K562 (cell line): ENCODE measurements around the gene SCAPER. TPM values are rescaled to one million over a fixed set of nuclear protein-coding genes. Genes with fewer than 3 reads are reported as not detected.

Source experiments
- ATAC-seq: fragments of 200-7000 bp; cut with Tn5 transposase; 3 replicates; pipeline ENCODE4 v1.9.1; 2020; ENCODE audit warnings: moderate library complexity
- BruUV-seq: library from RNA; stranded (reverse); fragments of 400-500 nt; replicated peaks from 2 replicates; lab custom pipeline; 2021; lab: Mats Ljungman, UMichigan
- CTCF ChIA-PET: fragments of 300-600 bp; formaldehyde crosslinking; extraction: SDS; loops from one replicate; lab custom pipeline; 2021; ENCODE audit warnings: low intra/inter-chr PET ratio; lab: Yijun Ruan, JAX
- POLR2A ChIA-PET: fragments of 300-600, 350-650 bp; sonication (Branson Sonifier 250); formaldehyde crosslinking; extraction: SDS; loops from one replicate; lab custom pipeline; 2021; ENCODE audit warnings: antibody characterized with exemption, inconsistent platforms; lab: Yijun Ruan, JAX
- DNase-seq, 4 experiments: peaks; one replicate each; pipeline versions ENCODE4 v3.0.0 to v3.0.0-alpha.2; 2011 to 2018; ENCODE audit warnings: low spot score in 3 of 4, mixed read lengths in 3 of 4; ENCODE audit errors: extremely low read depth in 1 of 4
- FAIRE-seq: peaks from 2 replicates; lab custom pipeline; 2011; peaks lifted over from hg19 to GRCh38; lab: Jason Lieb, UNC
- H2AFZ ChIP-seq: 2 replicates; pipeline ENCODE4 v1.6.0; 2011; ENCODE audit warnings: low read depth, low read length, control low read depth, inconsistent platforms
- H3K27ac ChIP-seq: fragments of 200-600 bp; 3 replicates; pipeline ENCODE4 v1.8.0; 2011; ENCODE audit warnings: low read depth, mild to moderate bottlenecking, control low read depth, inconsistent platforms, low read length, moderate library complexity, mixed read lengths; ENCODE audit errors: extremely low read depth
- H3K27me3 ChIP-seq, 2 experiments: fragments of 300-600 bp in 1 of 2; 2 replicates in 1 of 2; 3 replicates in 1 of 2; pipeline versions ENCODE4 v1.6.0 to v1.8.0; 2011; ENCODE audit warnings: inconsistent platforms in 2 of 2, low read length in 2 of 2, mild to moderate bottlenecking in 1 of 2, mixed read lengths in 1 of 2, moderate library complexity in 1 of 2; ENCODE audit not compliant: control insufficient read depth in 2 of 2, insufficient read depth in 2 of 2
- H3K36me3 ChIP-seq: fragments of 300-600 bp; 3 replicates; pipeline ENCODE4 v1.8.0; 2011; ENCODE audit warnings: mild to moderate bottlenecking, low read length, inconsistent platforms; ENCODE audit not compliant: control insufficient read depth, insufficient read depth
- H3K4me1 ChIP-seq, 2 experiments: fragments of 200-600 bp in 1 of 2; replicated peaks in 1 of 2; 2 replicates in 1 of 2; 3 replicates in 1 of 2; pipeline versions ENCODE4 v1.5.1 to v1.8.0; 2011; ENCODE audit warnings: inconsistent platforms in 2 of 2, low read length in 2 of 2, mild to moderate bottlenecking in 1 of 2, mixed read lengths in 1 of 2, moderate library complexity in 1 of 2; ENCODE audit not compliant: control insufficient read depth in 2 of 2, insufficient read depth in 2 of 2
- H3K4me2 ChIP-seq: 2 replicates; pipeline ENCODE4 v1.6.1; 2011; ENCODE audit warnings: low read length, control low read depth, inconsistent platforms, mixed read lengths; ENCODE audit not compliant: insufficient read depth
- H3K4me3 ChIP-seq: fragments of 200-600 bp; sonication (generic), shearing (Covaris generic); 2 replicates; pipeline ENCODE4 v1.5.1; 2016; ENCODE audit warnings: control low read depth, inconsistent platforms
- H3K79me2 ChIP-seq: fragments of 200-600 bp; 3 replicates; pipeline ENCODE4 v1.8.0; 2011; ENCODE audit warnings: low read length, inconsistent platforms; ENCODE audit not compliant: control insufficient read depth, insufficient read depth
- H3K9ac ChIP-seq, 2 experiments: 2 replicates each; pipeline versions ENCODE4 v1.6.0 to v1.6.1; 2011; ENCODE audit warnings: low read depth in 2 of 2, low read length in 2 of 2, control low read depth in 1 of 2, inconsistent platforms in 1 of 2, mild to moderate bottlenecking in 1 of 2, mixed read lengths in 1 of 2; ENCODE audit not compliant: insufficient read depth in 1 of 2
- H3K9me1 ChIP-seq: one replicate; pipeline ENCODE4 v1.6.0; 2011; ENCODE audit warnings: inconsistent platforms, mild to moderate bottlenecking, low read length, moderate library complexity; ENCODE audit not compliant: control insufficient read depth, insufficient read depth
- H3K9me3 ChIP-seq: replicated peaks from 2 replicates; pipeline ENCODE4 v1.5.1; 2011; ENCODE audit warnings: low read depth, low read length, inconsistent platforms; ENCODE audit not compliant: control insufficient read depth, insufficient read depth
- H4K20me1 ChIP-seq: replicated peaks from 2 replicates; pipeline ENCODE4 v1.6.1; 2011; ENCODE audit warnings: low read length, inconsistent platforms, mixed read lengths; ENCODE audit not compliant: control insufficient read depth, insufficient read depth
- CEBPG ChIP-seq, 3 experiments: fragments of 200-800 bp in 1 of 3; sonication (Bioruptor generic) in 1 of 3; sonication (generic) in 1 of 3; formaldehyde crosslinking in 1 of 3; IDR thresholded peaks in 2 of 3; conservative IDR thresholded peaks in 1 of 3; 2 replicates each; pipeline versions ENCODE4 v1.6.1 to v1.8.0; 2016 to 2022; ENCODE audit warnings: missing compliant biosample characterization in 2 of 3, missing genetic modification characterization in 2 of 3, mild to moderate bottlenecking in 1 of 3, missing genetic modification reagents in 1 of 3
- DMBX1 ChIP-seq: fragments of 250-450 bp; sonication (Bioruptor Pico); IDR thresholded peaks from 2 replicates; pipeline ENCODE4 v1.8.0; 2022; ENCODE audit warnings: inconsistent platforms, mild to moderate bottlenecking, moderate library complexity, borderline replicate concordance
- MTF1 ChIP-seq: fragments of 250-450 bp; sonication (Bioruptor Pico); IDR thresholded peaks from 2 replicates; pipeline ENCODE4 v1.9.0; 2021; ENCODE audit warnings: moderate library complexity, mild to moderate bottlenecking, inconsistent platforms, borderline replicate concordance
- PRMT5 ChIP-seq: sonication (generic); formaldehyde crosslinking; IDR thresholded peaks from 2 replicates; pipeline ENCODE4 v1.5.0; 2020; ENCODE audit warnings: missing genetic modification reagents
- RBM34 ChIP-seq: fragments of 200-400 bp; formaldehyde crosslinking; IDR thresholded peaks from 2 replicates; pipeline ENCODE4 v1.6.1; 2018; ENCODE audit warnings: low read length, borderline replicate concordance; ENCODE audit not compliant: insufficient read depth
- WGBS: fragments of 100-300 bp; shearing (Covaris generic); methylation state at CpG from one replicate; pipeline ENCODE4 v1.1.6; 2016; ENCODE audit warnings: low coverage, mixed read lengths; ENCODE audit not compliant: insufficient coverage; ENCODE audit errors: missing lambda C conversion rate; 5-methylcytosine and 5-hydroxymethylcytosine counted together
- in situ Hi-C: fragments of 300-500 bp; cut with MboI; formaldehyde crosslinking; loops from 4 replicates; pipeline ENCODE4 v1.15.0; 2018; ENCODE audit warnings: inconsistent platforms, mixed read lengths
- intact Hi-C: fragments of 100-400 bp; cut with micrococcal nuclease; formaldehyde crosslinking; loops from 2 replicates; pipeline ENCODE4 v1.14.2; 2022
- polyA plus RNA-seq, 8 experiments: library from polyadenylated mRNA; depleted of rRNA in 4 of 8; stranded (reverse) in 5 of 8; unstranded in 3 of 8; fragments of >200 nt; fragmentation: Nextera tagmentation in 2 of 8; fragmentation: Illumina TruSeq in 1 of 8; extraction: Ambion mirVana in 2 of 8; extraction: Trizol in 1 of 8; gene quantifications; 2 replicates each; pipeline versions ENCODE4 v1.2.1 to v1.2.3, GENCODE V29; 2011 to 2014; ENCODE audit warnings: inconsistent platforms in 1 of 8, missing spikeins in 1 of 8
- total RNA-seq, 7 experiments: library from RNA; depleted of rRNA in 6 of 7; stranded (reverse); fragments of >200 nt in 6 of 7; fragmentation: Illumina TruSeq in 2 of 7; extraction: Trizol in 2 of 7; gene quantifications; 2 replicates each; pipeline versions ENCODE4 v1.2.1 to v1.2.3, GENCODE V29; 2011 to 2021; ENCODE audit warnings: low replicate concordance in 1 of 7
- TF ChIP-seq, protein P1 (sequence below): fragments of 250-450 bp; sonication (Bioruptor Pico); IDR thresholded peaks from 2 replicates; pipeline ENCODE4 v1.4.0; 2020; ENCODE audit warnings: mild to moderate bottlenecking, moderate library complexity
- TF ChIP-seq, protein P2 (sequence below): fragments of 250-450 bp; sonication (Bioruptor Pico); IDR thresholded peaks from 2 replicates; pipeline ENCODE4 v1.8.0; 2022; ENCODE audit warnings: moderate library complexity, mild to moderate bottlenecking, inconsistent platforms

Gene SCAPER
- total and polyA plus RNA-seq, 9 of the 15 experiments (the other 6 are each of a cell fraction or from before 2014, with no cell fraction given): 1.3 to 5.7 (median 3.2) TPM

DNA sequence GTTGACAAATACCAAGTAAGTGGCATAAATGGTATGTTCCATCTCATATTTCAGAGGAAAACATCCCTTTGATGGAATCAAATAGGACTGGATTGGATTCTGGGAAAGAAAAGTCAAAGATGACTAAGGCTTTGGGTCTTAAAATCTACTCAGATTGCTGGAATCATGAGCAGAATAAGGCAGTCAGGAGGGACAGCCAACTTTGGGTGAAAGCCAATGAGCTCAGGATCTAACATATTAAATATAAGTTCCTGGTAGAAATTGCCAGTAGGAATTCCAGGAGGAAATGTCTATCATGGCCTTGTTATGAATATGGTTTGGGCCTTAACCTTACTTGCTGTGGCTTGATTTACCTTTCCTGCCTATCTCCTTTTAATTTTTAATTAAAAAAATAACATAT, 513.3 kb downstream of the SCAPER start (continued):
- no peak for TF ChIP-seq RBM34

DNA sequence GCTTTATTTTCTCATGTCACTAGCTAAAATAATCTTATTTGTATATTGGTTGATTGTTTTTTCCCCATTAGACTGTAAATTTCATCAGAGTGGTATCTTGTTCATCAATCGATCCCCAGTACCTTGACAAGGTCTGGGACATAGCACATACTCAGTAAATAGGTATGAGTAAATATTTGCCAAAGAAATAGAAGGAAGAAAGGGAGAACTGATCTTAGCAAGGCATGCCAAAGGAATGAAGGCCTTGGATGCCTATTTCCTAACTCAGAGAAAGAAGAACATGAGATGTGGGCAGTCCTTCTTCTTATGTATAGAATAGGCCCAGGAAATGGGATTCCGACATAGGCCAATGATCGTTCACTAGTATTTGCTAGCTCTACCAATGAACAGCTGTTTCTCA, 513.8 kb downstream of the SCAPER start:
- in situ Hi-C loops: loop anchor here (10.0 kb wide), 1 partner anchor 293 kb away; no protein-coding TSS in a partner anchor
- no peaks in the 10 kb centered on the region for H3K9me1 ChIP-seq
- BruUV-seq: no TSS peak
- no peaks in the 10 kb centered on the region for H3K9me3 ChIP-seq
- no peak overlapping the region for H2AFZ ChIP-seq
- H3K27me3 ChIP-seq: peaks cover 9 to 17% of the 10 kb centered on the region in 2 experiments; a peak in 4 of 5 replicates
- H4K20me1 ChIP-seq: no peaks in the 10 kb centered on the region; the same call in 1 of the 2 replicates
- no peak overlapping the region for H3K9ac ChIP-seq
- H3K4me1 ChIP-seq: no peaks in the 10 kb centered on the region
- H3K4me2 ChIP-seq: no peak overlapping the region
- no peak overlapping the region for H3K4me3 ChIP-seq
- intact Hi-C loops: no loop called here
- DNase-seq: no peak
- H3K79me2 ChIP-seq: no peaks in the 10 kb centered on the region
- TF ChIP-seq PRMT5 (CRISPR knock-in tag): no peak
- TF ChIP-seq CEBPG (CRISPR knock-in tag; IDR thresholded peaks at IDR 0.05): no peak
- TF ChIP-seq CEBPG (tag; conservative IDR thresholded peaks at IDR 0.05 in 1 of 2, IDR thresholded peaks at IDR 0.05 in 1 of 2): no peak
- TF ChIP-seq, protein P1, sequence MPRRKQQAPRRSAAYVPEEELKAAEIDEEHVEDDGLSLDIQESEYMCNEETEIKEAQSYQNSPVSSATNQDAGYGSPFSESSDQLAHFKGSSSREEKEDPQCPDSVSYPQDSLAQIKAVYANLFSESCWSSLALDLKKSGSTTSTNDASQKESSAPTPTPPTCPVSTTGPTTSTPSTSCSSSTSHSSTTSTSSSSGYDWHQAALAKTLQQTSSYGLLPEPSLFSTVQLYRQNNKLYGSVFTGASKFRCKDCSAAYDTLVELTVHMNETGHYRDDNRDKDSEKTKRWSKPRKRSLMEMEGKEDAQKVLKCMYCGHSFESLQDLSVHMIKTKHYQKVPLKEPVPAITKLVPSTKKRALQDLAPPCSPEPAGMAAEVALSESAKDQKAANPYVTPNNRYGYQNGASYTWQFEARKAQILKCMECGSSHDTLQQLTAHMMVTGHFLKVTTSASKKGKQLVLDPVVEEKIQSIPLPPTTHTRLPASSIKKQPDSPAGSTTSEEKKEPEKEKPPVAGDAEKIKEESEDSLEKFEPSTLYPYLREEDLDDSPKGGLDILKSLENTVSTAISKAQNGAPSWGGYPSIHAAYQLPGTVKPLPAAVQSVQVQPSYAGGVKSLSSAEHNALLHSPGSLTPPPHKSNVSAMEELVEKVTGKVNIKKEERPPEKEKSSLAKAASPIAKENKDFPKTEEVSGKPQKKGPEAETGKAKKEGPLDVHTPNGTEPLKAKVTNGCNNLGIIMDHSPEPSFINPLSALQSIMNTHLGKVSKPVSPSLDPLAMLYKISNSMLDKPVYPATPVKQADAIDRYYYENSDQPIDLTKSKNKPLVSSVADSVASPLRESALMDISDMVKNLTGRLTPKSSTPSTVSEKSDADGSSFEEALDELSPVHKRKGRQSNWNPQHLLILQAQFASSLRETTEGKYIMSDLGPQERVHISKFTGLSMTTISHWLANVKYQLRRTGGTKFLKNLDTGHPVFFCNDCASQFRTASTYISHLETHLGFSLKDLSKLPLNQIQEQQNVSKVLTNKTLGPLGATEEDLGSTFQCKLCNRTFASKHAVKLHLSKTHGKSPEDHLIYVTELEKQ (CRISPR knock-in tag): no peak
- TF ChIP-seq, protein P2, sequence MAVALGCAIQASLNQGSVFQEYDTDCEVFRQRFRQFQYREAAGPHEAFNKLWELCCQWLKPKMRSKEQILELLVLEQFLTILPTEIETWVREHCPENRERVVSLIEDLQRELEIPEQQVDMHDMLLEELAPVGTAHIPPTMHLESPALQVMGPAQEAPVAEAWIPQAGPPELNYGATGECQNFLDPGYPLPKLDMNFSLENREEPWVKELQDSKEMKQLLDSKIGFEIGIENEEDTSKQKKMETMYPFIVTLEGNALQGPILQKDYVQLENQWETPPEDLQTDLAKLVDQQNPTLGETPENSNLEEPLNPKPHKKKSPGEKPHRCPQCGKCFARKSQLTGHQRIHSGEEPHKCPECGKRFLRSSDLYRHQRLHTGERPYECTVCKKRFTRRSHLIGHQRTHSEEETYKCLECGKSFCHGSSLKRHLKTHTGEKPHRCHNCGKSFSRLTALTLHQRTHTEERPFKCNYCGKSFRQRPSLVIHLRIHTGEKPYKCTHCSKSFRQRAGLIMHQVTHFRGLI (CRISPR knock-in tag): no peak
- no peak for TF ChIP-seq MTF1 (CRISPR knock-in tag)
- TF ChIP-seq DMBX1 (CRISPR knock-in tag): no peak
- TF ChIP-seq, all 486 proteins: peak for 0
- ATAC-seq: no peak
- ChIA-PET CTCF (no interaction called here), POLR2A (interaction anchor here (1.0 to 1.4 kb wide), 2 partner anchors 12 to 55 kb away, joined by 4 read pairs; partner anchors contain the start of gene ISL2)
- Histone ChIP-seq H3K27ac (no peak overlapping the region), H3K36me3 (no peaks in the 10 kb centered on the region)
- 2% methylated on average over 3 of the region's 3 CpGs for WGBS
- no peak for FAIRE-seq
